ENCODE data around the gene MARK3.

MARK3 gene

GRCh38 chr14:103536693-103537092 lies 151.5 kb downstream of the MARK3 start:
- DNase-seq (ENCODE audit: low read depth in 2 of 2) = no peak

DNA sequence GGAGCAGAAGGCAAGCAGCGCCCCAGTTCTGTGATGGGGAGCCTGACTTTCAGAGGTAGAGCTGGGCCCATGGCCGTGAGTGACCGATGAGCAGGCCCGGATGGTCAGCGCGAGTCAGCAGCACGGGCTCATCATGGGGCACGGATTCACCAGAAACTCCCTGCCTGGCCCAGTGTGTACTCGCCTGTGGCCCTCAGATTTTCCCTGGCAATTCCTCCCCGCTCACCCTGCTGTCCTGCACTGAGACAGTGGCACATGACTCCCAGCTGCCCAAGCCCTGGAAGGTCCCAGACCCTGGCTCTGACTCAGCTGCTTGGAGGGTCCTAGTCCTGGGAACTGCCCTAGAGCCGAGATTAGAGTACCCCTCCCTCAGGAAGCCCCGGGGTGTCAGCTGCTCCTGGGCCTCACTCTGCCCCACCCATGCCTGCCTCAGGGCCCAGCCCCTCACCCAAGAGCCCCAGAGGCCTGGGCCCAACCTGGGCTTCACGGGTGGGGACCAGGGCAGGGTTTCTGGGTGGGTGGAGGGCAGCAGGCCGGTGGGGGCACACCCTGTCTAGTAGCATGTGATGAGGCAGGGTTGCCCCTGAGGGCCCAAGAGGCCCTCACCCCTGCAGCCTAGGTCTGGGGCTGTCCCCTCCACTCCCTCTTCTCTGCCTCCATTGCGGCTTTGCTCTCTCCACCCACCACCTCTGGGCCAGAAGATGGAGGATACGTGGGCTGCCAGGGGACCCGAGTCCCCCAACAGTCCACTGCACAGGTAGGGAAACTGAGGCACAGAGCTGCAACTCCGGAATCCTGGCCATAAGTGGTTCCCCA lies 152.2 kb downstream of the MARK3 start:
- DNase-seq (ENCODE audit: low read depth in 2 of 2) = no peak

GRCh38 chr14:103538291-103539055 lies 153.3 kb downstream of the MARK3 start:
- DNase-seq (ENCODE audit: low read depth in 2 of 2) = no peak

DNA sequence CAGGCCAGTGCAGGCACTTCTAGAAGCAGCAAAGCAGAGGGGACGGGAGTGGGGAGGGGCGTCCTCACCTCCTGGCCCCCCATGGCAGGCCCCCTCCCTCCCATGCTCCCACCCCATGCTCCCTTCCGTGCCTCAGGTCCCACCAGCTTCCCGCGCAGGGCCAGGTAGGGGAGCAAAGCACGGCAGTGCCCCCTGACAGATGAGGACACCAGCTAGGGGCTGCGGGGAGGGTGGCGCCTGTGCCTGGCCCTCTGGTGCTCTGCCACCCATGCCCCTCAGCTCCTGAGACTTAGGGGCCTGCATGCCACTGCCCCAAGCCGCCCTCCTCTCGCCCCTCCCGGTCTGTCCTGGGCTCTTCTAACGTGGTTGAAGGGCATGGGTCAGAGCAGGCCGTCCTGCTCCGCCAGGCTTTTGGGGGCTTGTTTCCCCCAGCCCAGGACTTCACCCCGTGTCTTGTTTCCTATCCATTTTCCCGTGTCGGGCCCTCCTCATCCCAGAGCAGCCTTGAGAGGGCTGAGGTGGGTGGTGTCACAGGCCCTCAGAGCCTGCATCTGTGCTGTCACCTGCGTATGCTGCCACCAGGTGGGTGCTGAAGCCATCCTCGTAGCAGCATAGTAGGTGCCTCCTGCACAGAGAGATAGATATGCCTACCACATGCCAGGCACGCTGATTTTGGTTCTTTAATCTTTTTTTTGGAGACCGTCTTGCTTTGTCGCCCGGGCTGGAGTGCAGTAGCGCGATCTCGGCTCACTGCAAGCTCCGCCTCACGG lies 154.0 kb downstream of the MARK3 start:
- DNase-seq (ENCODE audit: low read depth in 2 of 2) = no peak

DNA sequence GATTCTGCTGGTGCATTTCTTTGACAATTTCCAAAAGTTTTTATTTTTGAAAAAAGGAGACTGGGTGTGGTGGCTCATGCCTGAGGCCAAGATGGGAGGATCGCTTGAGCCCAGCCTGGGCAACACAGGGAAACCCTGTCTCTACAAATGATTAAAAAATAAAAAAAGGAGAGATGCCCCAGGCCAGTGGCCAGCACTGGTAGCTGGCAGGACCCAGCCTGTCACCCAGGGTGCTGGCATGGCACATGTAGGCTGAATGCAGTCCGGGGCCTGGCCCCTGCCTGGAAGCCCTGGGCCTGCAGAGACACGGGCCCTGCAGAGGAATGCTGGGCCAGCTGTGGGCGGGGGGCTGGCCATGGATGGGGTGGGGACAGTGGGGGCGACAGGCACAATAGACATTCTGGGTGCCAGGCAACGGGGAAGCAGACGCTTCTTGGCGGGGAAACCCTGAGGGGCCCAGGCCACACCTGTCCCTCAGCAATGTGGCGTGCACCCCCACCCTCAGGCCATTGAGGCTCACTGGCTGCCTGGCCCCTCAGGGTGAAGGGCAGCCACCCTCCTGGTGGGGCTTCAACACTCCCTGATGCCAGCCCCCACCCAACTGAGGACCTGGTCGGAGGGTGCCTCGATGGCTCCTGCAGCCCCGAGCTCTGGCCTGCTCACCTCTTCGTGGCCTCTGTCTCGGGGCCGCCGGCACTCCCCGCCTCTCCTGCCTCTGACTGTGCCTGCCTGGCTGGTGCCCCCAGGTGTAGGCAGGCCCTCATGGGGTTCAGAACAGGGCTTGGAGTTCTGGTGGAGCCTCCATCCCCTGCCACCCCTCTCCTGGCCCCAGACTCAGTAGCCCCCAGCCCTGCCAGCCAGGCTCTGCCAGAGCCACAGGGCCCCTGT lies 155.8 kb downstream of the MARK3 start:
- no peak for DNase-seq (ENCODE audit: low read depth in 2 of 2)

DNA sequence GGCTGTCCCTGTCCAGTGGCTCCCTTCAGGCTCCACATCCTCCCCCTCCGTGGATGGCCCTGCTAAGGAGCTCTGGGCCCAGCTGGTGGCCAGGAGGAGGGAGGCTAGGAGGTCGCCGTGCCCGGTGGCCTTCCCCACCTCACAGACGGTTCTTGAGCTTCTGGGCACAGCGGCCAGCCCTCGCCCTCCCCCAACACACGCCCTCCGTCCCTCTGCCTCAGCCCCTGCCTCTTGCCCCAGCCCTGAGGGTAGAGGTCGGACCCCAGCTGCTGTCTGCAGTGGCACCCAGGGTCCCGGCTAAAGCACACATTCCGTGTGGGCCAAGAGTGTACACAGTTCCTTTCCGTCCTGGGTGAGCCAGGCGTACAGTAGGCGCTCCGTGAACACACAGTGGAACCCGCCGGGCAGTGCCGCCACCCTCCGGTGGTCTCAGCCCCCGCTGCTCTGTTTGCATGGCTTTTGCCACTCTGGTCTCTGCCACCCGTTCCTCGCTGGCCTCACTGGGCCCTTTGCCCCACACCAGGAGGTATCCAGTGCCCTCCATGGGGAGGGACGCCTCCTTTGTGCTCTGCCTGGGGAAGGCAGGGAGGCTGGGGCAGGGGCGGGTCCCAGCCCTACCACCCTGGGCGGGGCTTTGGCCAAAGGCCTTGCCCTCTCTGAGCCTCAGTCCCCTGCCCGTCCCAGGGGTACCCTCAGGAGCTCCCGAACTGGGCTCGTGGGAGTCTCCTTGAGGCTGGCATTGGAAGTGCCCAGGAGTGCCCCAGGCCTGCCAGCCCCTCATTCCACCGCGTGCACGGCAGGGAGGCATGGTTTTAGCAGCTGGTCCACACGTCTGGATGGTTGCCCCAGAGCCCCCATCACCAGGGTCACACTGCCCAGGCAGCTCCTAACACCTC lies 156.7 kb downstream of the MARK3 start:
- no peak for DNase-seq (ENCODE audit: low read depth in 2 of 2)

- DNase-seq (ENCODE audit: low read depth in 2 of 2) = no peak
These were observed 157.4 kb downstream of the MARK3 start for GRCh38 chr14:103542605-103543088.

DNA sequence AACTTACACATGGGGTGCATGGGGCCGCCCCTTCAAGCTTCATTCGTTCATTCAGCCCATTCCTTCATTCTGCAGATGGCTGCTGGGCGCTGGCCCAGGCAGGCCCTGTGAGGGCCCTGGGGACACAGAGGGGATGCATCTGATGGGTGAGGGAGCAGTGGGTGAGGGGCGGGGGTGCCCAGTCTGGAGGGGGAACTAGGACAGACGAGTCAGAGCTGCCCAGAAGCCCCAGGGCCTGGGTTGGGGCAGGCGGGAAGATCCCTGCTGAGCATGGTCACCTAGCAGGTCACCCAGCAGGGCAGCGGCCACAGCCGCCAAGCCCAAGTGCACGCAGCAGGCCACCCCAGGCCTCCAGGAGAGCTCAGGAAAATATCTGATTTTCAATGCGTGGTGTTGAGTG lies 157.9 kb downstream of the MARK3 start:
- DNase-seq (ENCODE audit: low read depth in 2 of 2) = no peak

GRCh38 chr14:103543721-103544387 lies 158.6 kb downstream of the MARK3 start:
- no peak for DNase-seq (ENCODE audit: low read depth in 2 of 2)

DNA sequence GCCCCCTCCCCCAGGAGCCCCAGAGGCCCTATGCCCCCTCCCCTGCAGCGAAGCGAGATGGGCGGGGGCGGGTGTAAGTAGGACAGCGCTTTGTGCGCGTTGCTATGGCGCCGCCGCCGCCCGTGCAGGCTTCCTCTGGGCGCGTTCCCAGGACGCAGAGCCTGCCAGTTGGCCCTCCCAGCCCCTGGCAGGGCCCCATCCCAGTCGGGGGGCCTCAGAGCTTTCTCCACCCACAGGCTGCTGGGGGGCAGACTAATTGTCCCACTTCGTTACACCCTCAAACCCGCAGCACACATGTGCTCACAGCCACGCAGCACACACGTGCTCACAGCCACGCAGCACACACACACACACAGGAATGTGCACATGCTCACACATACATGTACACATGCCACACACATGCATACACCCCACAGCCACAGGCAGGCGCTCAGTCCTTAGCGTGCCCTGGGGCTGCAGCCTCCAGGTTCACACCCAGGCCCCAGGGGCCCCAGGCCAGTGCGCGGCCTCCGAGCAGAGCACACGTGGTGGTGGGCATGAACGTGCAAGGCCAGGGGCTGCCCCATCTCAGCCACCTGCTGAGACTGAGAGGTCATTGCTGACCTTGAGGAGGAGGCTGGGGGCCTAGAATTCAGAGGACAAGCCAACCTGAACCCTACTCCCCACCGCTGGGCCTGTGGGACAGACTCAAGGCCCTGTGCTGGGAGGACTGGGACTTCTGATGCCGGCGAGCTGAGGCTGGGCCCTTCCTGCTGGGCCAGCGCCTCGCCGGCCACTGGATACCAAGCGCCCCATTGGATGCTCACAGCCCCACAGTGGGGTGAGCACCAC lies 159.4 kb downstream of the MARK3 start:
- no peak for DNase-seq (ENCODE audit: low read depth in 2 of 2)

- no peak for DNase-seq (ENCODE audit: low read depth in 2 of 2)
These were observed 160.2 kb downstream of the MARK3 start for GRCh38 chr14:103545219-103545914.

- DNase-seq (ENCODE audit: low read depth in 2 of 2) = no peak
These were observed 160.9 kb downstream of the MARK3 start for GRCh38 chr14:103545915-103546651.

- DNase-seq (ENCODE audit: low read depth in 2 of 2) = peak; percentile 61 to 70
These were observed 161.6 kb downstream of the MARK3 start for GRCh38 chr14:103546652-103547454.

- no peak for DNase-seq (ENCODE audit: low read depth in 2 of 2)
These were observed 162.3 kb downstream of the MARK3 start for GRCh38 chr14:103547455-103547940.

GRCh38 chr14:103547941-103548462 lies 162.8 kb downstream of the MARK3 start:
- no peak for DNase-seq (ENCODE audit: low read depth in 2 of 2)
